ENCODE data around the gene MITF.

MITF gene

DNA sequence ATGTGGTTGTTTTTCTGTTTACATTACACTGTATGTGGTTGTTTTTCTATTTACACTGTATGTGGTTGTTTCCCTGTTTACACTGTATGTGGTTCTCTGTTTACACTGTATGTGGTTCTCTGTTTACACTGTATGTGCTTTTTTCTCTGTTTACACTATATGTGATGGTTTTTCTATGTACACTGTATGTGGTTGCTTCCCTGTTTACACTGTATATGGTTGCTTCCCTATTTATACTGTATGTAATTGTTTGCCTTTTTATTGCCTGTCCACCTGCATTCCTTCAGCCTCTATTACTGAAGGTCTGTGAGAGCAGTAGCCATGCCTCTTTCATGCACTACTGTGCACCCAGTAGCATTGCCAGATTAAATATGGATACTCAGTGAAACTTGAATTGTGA is 94.3 kb downstream of the MITF start:
- TF ChIP-seq EZH2phosphoT487 (IDR thresholded peaks at IDR 0.05; ENCODE audit: low read depth), result no peak
- TF ChIP-seq, protein P1, sequence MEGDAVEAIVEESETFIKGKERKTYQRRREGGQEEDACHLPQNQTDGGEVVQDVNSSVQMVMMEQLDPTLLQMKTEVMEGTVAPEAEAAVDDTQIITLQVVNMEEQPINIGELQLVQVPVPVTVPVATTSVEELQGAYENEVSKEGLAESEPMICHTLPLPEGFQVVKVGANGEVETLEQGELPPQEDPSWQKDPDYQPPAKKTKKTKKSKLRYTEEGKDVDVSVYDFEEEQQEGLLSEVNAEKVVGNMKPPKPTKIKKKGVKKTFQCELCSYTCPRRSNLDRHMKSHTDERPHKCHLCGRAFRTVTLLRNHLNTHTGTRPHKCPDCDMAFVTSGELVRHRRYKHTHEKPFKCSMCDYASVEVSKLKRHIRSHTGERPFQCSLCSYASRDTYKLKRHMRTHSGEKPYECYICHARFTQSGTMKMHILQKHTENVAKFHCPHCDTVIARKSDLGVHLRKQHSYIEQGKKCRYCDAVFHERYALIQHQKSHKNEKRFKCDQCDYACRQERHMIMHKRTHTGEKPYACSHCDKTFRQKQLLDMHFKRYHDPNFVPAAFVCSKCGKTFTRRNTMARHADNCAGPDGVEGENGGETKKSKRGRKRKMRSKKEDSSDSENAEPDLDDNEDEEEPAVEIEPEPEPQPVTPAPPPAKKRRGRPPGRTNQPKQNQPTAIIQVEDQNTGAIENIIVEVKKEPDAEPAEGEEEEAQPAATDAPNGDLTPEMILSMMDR (IDR thresholded peaks at IDR 0.05; ENCODE audit: low read depth, low read length), result no peak
- Histone ChIP-seq H3K4me3 (ENCODE audit: low read length) (no peak overlapping the region), H3K27ac (ENCODE audit: low read length) (no peak overlapping the region), H3K4me1 (ENCODE audit: low read length) (no peaks in the 10 kb centered on the region), H4K20me1 (ENCODE audit: insufficient read depth, low read length) (no peaks in the 10 kb centered on the region), H3K27me3 (ENCODE audit: low read depth, low read length) (peaks cover under 1% of the 10 kb centered on the region; the same call in 1 of the 2 replicates), H2AFZ (ENCODE audit: low read depth, low read length) (no peak overlapping the region), H3K9me3 (ENCODE audit: insufficient read depth, low read length) (no peaks in the 10 kb centered on the region), H3K4me2 (ENCODE audit: low read length) (no peak overlapping the region), H3K36me3 (replicated peaks; ENCODE audit: low read depth, low read length) (no peaks in the 10 kb centered on the region), H3K9ac (ENCODE audit: low read length) (no peak overlapping the region), H3K79me2 (ENCODE audit: low read length) (no peaks in the 10 kb centered on the region)

DNA sequence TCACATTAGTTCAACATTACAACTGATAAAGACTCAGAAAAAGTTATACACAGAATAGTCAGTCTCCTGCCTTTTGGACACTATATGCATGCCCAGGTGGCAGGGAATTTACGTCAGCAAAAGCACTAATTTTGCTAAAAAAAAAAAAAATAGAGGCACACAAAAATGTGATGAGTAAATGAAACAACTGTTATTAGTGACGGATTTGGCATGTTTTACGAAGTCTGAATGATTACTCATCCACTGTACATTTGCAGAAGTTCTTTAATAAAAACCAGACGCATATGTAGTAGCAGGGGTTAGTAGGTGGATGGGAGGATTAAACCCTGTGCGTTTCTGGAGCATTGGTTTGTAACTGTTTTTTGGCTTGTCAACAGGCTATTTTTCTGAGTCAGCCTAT is 99.0 kb downstream of the MITF start:
- no peak overlapping the region for H3K4me3 ChIP-seq (ENCODE audit: low read length)
- no peaks in the 10 kb centered on the region for H3K79me2 ChIP-seq (ENCODE audit: low read length)
- TF ChIP-seq, protein P1 (IDR thresholded peaks at IDR 0.05; ENCODE audit: low read depth, low read length), result no peak
- no peak for TF ChIP-seq EZH2phosphoT487 (IDR thresholded peaks at IDR 0.05; ENCODE audit: low read depth)
- no peaks in the 10 kb centered on the region for H3K9me3 ChIP-seq (ENCODE audit: insufficient read depth, low read length)
- no peak overlapping the region for H2AFZ ChIP-seq (ENCODE audit: low read depth, low read length)
- H3K27ac ChIP-seq (ENCODE audit: low read length), result no peak overlapping the region
- H4K20me1 ChIP-seq (ENCODE audit: insufficient read depth, low read length), result no peaks in the 10 kb centered on the region
- no peak overlapping the region for H3K4me2 ChIP-seq (ENCODE audit: low read length)
- H3K9ac ChIP-seq (ENCODE audit: low read length), result no peak overlapping the region
- H3K36me3 ChIP-seq (replicated peaks; ENCODE audit: low read depth, low read length), result no peaks in the 10 kb centered on the region
- H3K27me3 ChIP-seq (ENCODE audit: low read depth, low read length), result peaks cover 2% of the 10 kb centered on the region; the same call in 1 of the 2 replicates
- H3K4me1 ChIP-seq (ENCODE audit: low read length), result no peaks in the 10 kb centered on the region

DNA sequence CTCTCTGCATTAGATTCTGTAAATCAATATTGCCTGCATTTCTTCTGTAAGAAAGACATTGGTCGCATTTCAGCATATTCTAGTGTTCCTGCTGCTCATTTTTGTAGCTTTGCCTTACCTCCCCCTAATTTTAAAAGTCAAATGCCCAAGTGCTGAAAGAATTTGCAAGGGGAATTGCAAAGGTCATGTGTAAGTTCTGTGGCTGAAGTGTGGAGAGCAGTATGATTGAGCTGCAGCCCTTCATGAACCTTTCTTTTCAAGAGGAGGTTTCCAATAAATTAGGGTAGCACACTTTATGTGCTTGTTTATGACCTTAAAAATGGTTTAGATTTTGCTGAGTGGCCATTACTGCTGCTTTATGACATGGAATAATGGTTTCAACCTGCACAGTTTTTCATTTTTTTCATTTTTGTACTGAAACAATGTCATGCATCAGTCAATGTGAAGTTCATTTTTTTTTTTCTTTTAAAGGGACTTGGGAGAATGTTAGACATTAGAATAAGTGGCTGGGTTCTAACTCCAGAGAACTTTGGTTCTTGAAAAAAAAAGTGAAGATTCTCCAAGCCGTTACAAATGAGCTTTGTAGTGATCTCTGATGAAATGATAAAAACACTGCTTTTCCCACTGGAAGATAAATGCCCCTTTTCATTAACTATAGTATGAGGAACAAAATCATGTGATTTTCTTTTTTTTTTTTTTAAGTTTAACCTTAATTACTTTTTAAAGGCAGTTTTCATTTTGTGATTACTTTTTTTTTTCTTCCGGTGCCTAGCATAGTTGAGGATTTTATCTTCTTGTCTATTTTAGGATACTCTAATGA is 99.6 kb downstream of the MITF start:
- no peaks in the 10 kb centered on the region for H3K36me3 ChIP-seq (replicated peaks; ENCODE audit: low read depth, low read length)
- no peak overlapping the region for H3K4me2 ChIP-seq (ENCODE audit: low read length)
- H3K4me1 ChIP-seq (ENCODE audit: low read length), result no peaks in the 10 kb centered on the region
- no peaks in the 10 kb centered on the region for H4K20me1 ChIP-seq (ENCODE audit: insufficient read depth, low read length)
- H2AFZ ChIP-seq (ENCODE audit: low read depth, low read length), result no peak overlapping the region
- H3K9ac ChIP-seq (ENCODE audit: low read length), result no peak overlapping the region
- TF ChIP-seq, protein P1 (IDR thresholded peaks at IDR 0.05; ENCODE audit: low read depth, low read length), result no peak
- TF ChIP-seq EZH2phosphoT487 (IDR thresholded peaks at IDR 0.05; ENCODE audit: low read depth), result no peak
- H3K9me3 ChIP-seq (ENCODE audit: insufficient read depth, low read length), result no peaks in the 10 kb centered on the region
- H3K79me2 ChIP-seq (ENCODE audit: low read length), result no peaks in the 10 kb centered on the region
- H3K27me3 ChIP-seq (ENCODE audit: low read depth, low read length), result peaks cover 2% of the 10 kb centered on the region; the same call in 1 of the 2 replicates
- H3K27ac ChIP-seq (ENCODE audit: low read length), result no peak overlapping the region
- H3K4me3 ChIP-seq (ENCODE audit: low read length), result no peak overlapping the region

DNA sequence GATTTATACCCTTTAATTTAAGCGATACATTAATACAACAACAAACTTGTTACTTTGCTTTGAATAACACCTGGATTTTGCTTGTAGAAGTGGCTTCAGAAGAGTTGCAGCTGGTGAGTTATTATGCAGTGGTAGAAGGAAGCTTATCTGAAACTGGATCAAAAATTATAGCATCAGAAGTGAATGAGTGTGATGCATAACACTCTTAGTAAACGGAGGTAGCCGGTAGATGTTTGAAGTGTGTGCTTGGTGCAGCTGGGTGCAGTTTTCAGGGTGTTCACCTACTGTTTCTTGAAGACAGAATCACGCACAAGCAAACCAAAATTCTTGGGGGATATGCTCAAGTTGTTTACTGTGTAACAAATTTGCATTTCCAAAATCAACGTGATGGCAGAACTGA is 103.1 kb downstream of the MITF start:
- Histone ChIP-seq H3K36me3 (replicated peaks; ENCODE audit: low read depth, low read length) (no peaks in the 10 kb centered on the region), H3K4me1 (ENCODE audit: low read length) (no peaks in the 10 kb centered on the region), H4K20me1 (ENCODE audit: insufficient read depth, low read length) (no peaks in the 10 kb centered on the region), H3K9ac (ENCODE audit: low read length) (no peak overlapping the region), H3K79me2 (ENCODE audit: low read length) (no peaks in the 10 kb centered on the region), H2AFZ (ENCODE audit: low read depth, low read length) (no peak overlapping the region), H3K9me3 (ENCODE audit: insufficient read depth, low read length) (no peaks in the 10 kb centered on the region), H3K27me3 (ENCODE audit: low read depth, low read length) (peaks cover 2% of the 10 kb centered on the region; the same call in 1 of the 2 replicates), H3K4me2 (ENCODE audit: low read length) (no peak overlapping the region), H3K27ac (ENCODE audit: low read length) (no peak overlapping the region), H3K4me3 (ENCODE audit: low read length) (no peak overlapping the region)
- no peak for TF ChIP-seq EZH2phosphoT487 (IDR thresholded peaks at IDR 0.05; ENCODE audit: low read depth)
- TF ChIP-seq, protein P1 (IDR thresholded peaks at IDR 0.05; ENCODE audit: low read depth, low read length), result no peak
